Right lobe of liver (tissue), 6 donors: ENCODE measurements around the gene FAM229A. TPM values are rescaled to one million over a fixed set of nuclear protein-coding genes. Genes with fewer than 3 reads are reported as not detected.

Experiments
- ATAC-seq, 4 donors: fragments of 200-7000 bp; cut with Tn5 transposase; one replicate each; pipeline ENCODE4 v1.9.1; 2020; ENCODE audit warnings: mild to moderate bottlenecking in 4 of 4, moderate library complexity in 4 of 4
- DNase-seq, 3 donors: peaks; one replicate each; pipeline ENCODE4 v3.0.0-alpha.2; 2020
- H3K27ac ChIP-seq, 3 donors: fragments of 200-600 bp; one replicate each; pipeline ENCODE4 v1.8.0; 2022
- H3K27me3 ChIP-seq, 2 donors: fragments of 200-600 bp; one replicate each; pipeline ENCODE4 v1.8.0; 2022
- H3K36me3 ChIP-seq, 4 donors: fragments of 200-600 bp; sonication (generic) in 1 of 4; one replicate each; pipeline versions ENCODE4 v1.5.1 to v1.8.0; 2017 to 2022; ENCODE audit warnings: control low read depth in 1 of 4
- H3K4me1 ChIP-seq, 4 donors: fragments of 200-600 bp; sonication (generic) in 1 of 4; one replicate each; pipeline versions ENCODE4 v1.5.1 to v1.8.0; 2017 to 2022; ENCODE audit warnings: control low read depth in 1 of 4
- H3K4me3 ChIP-seq, 3 donors: fragments of 200-600 bp; one replicate each; pipeline ENCODE4 v1.8.0; 2022
- H3K9me3 ChIP-seq, 4 donors: fragments of 200-600 bp; sonication (generic) in 1 of 4; one replicate each; pipeline versions ENCODE4 v1.5.1 to v1.8.0; 2017 to 2022; ENCODE audit warnings: control low read depth in 1 of 4
- CTCF ChIP-seq, 4 donors: fragments of 200-600 bp in 3 of 4; fragments of 450-650 bp in 1 of 4; IDR thresholded peaks; one replicate each; pipeline versions ENCODE4 v1.5.1 to v1.8.0; 2016 to 2022; ENCODE audit warnings: antibody characterized with exemption in 4 of 4, mild to moderate bottlenecking in 2 of 4
- POLR2A ChIP-seq: fragments of 450-650 bp; IDR thresholded peaks from one replicate; pipeline ENCODE4 v1.6.1; 2017; ENCODE audit warnings: antibody characterized with exemption, mild to moderate bottlenecking
- WGBS: methylation state at CpG from one replicate; pipeline ENCODE4 v1.1.6; 2018; ENCODE audit warnings: low coverage, low lambda C conversion rate; ENCODE audit not compliant: insufficient coverage; ENCODE audit errors: missing lambda C conversion rate; 5-methylcytosine and 5-hydroxymethylcytosine counted together
- intact Hi-C, 2 donors: fragments of 100-400 bp; cut with DNase I; formaldehyde crosslinking; loops; one replicate each; pipeline versions ENCODE4 v1.11.2 to v1.14.1; 2022
- total RNA-seq, 6 experiments: library from RNA; depleted of rRNA in 2 of 6; stranded (reverse); fragments of >200 nt in 2 of 6; fragmentation: NEBNext Ultra II Directional in 3 of 6; extraction: Animal tissue kit (Norgen Biotek cat#: 25700) in 3 of 6; gene quantifications; one replicate each; pipeline versions ENCODE4 v1.1.0 to v1.2.4, GENCODE V29; 2016 to 2023
- donor health status: DM: no; HTN: yes; CAD: no.
- donor health status: DM: no; HTN: no; CAD: no.
- donor health status: DM: no; HTN: no; CAD: no.
- donor health status: DM: no; HTN: yes; CAD: no.
- donor health status: DM: no; HTN: yes; CAD: no.

Gene FAM229A
- total RNA-seq, 6 experiments from 2014 or later, result 1.3 to 7.8 (median 5.3) TPM

DNA sequence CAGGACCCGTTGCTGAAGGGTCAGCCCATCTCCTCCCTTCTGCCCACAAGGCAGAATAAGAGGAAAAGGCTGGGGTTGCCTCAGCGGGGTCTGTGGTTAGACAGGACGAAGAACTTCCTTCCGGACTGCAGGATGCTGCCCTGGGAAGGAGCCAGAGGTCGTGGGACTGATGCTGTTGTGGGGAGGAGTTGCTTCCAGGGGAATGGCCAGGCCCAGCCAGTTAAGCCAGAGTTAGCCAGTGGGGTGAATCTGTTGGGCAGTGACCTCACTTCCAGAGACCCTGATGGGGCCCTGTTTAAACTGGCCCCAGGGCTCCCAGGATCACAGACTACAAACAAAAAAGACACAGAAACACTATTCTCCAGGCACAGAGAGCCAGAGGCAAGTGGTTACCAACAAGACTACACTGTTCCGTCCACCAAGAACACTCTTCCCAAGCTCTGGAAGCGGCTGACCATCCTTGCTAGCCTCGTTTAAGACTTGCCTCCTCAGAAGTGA is 13.0 kb downstream of the FAM229A start:
- Histone ChIP-seq H3K36me3 (no peaks in the 10 kb centered on the region), H3K4me3 (no peak overlapping the region), H3K9me3 (no peaks in the 10 kb centered on the region), H3K27me3 (no peaks in the 10 kb centered on the region), H3K4me1 (peaks cover 0 to 14% (median 4%) of the 10 kb centered on the region in 4 donors), H3K27ac (peak overlapping the region in 2 of 3 donors; percentile 3 to 43)
- 36% methylated on average over 8 of the region's 8 CpGs for WGBS
- intact Hi-C loops, result no loop called here
- ATAC-seq (peak; percentile 5 to 24 (median 12)), DNase-seq (peak; percentile 70 to 72 (median 72))
- TF ChIP-seq POLR2A (no peak), CTCF (IDR thresholded peaks at IDR 0.05) (no peak)

GRCh38 chr1:32346532-32347157 is 15.6 kb downstream of the FAM229A start:
- DNase-seq (no peak), ATAC-seq (no peak)
- H3K4me3 ChIP-seq, result no peak overlapping the region
- H3K4me1 ChIP-seq, result peaks cover 0 to 5% (median 0%) of the 10 kb centered on the region in 4 donors
- TF ChIP-seq POLR2A (no peak), CTCF (IDR thresholded peaks at IDR 0.05) (no peak)
- H3K27ac ChIP-seq, result no peak overlapping the region
- no peaks in the 10 kb centered on the region for H3K36me3 ChIP-seq
- no peaks in the 10 kb centered on the region for H3K27me3 ChIP-seq
- intact Hi-C loops, result no loop called here
- WGBS, result 73% methylated on average over 5 of the region's 9 CpGs
- H3K9me3 ChIP-seq, result no peaks in the 10 kb centered on the region

DNA sequence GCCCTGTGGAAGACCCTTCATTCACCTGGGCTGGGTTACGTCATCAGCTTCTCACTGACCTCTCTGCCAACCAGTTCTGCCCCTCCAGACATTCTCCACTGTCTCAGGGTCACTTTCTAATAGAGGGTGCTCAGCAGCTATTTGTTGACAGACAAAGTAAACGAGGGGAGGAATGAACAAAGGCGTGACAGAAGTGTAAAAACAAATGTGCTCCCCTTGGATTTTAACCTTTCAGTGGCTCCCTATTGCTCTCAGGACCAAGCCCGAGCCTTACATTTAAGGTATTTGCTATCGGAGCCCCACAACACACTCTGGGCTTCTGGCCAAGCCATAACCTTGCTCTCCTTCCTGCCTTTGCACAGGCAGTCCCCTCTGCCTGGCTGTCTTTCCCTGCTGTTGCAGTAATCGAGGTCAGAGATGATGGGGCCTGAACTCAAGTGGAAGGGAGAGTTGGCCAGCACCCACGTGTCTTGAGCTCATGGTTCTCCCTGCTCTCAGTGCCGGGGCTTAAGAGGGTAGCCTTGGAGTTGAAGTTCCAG is 16.9 kb downstream of the FAM229A start:
- 45% methylated on average over 7 of the region's 8 CpGs for WGBS
- no peaks in the 10 kb centered on the region for H3K9me3 ChIP-seq
- DNase-seq (peak in 1 of 3 donors; percentile 44), ATAC-seq (peak; percentile 46 to 66 (median 59))
- no peak overlapping the region for H3K27ac ChIP-seq
- no peak overlapping the region for H3K4me3 ChIP-seq
- no peaks in the 10 kb centered on the region for H3K36me3 ChIP-seq
- intact Hi-C loops, result no loop called here
- H3K27me3 ChIP-seq, result no peaks in the 10 kb centered on the region
- H3K4me1 ChIP-seq, result peaks cover 0 to 5% (median 0%) of the 10 kb centered on the region in 4 donors
- TF ChIP-seq POLR2A (no peak), CTCF (IDR thresholded peaks at IDR 0.05) (no peak)

DNA sequence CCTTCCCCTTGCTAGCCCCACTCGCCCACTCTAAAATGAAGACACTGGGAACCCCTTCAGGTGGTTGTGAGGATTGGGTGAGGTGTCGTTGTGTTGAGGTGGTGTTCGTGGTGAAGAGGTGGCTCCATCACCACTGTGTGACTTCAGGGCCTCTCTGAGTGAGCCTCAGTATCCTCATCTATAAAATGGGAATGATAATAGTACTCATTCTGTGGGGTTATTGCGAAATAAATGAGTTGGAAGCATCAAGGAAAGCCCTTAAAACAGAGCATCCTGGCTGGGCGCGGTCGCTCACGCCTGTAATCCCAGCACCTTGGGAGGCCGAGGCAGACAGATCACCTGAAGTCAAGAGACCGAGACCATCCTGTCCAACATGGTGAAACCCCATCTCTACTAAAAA is 19.6 kb downstream of the FAM229A start:
- Histone ChIP-seq H3K9me3 (no peaks in the 10 kb centered on the region), H3K27me3 (no peaks in the 10 kb centered on the region), H3K4me3 (no peak overlapping the region), H3K27ac (no peak overlapping the region), H3K4me1 (no peaks in the 10 kb centered on the region), H3K36me3 (no peaks in the 10 kb centered on the region)
- TF ChIP-seq CTCF (IDR thresholded peaks at IDR 0.05), result no peak
- no peak for TF ChIP-seq POLR2A
- WGBS, result 91% methylated on average over 4 of the region's 10 CpGs
- intact Hi-C loops, result no loop called here
- ATAC-seq (no peak), DNase-seq (peak in 1 of 3 donors; percentile 21)
